Smooth muscle cell (in vitro differentiated cells): ENCODE measurements around the gene RAI14. TPM values are rescaled to one million over a fixed set of nuclear protein-coding genes. Genes with fewer than 3 reads are reported as not detected.

Experiments
- DNase-seq: peaks from one replicate; lab custom pipeline; 2025; ENCODE audit not compliant: unreplicated experiment; lab: John Stamatoyannopoulos, UW
- H2AFZ ChIP-seq: fragments of 200-600 bp; sonication (generic); 2 replicates; pipeline ENCODE4 v1.6.0; 2016; ENCODE audit warnings: antibody characterized with exemption, low read depth, mild to moderate bottlenecking
- H3F3A ChIP-seq: fragments of 200-600 bp; sonication (generic); 2 replicates; pipeline ENCODE4 v1.6.0; 2017; ENCODE audit warnings: antibody characterized with exemption, low read depth
- H3K27ac ChIP-seq: fragments of 200-600 bp; sonication (generic); 2 replicates; pipeline ENCODE4 v1.5.1; 2016; ENCODE audit warnings: low read depth, mild to moderate bottlenecking
- H3K27me3 ChIP-seq: fragments of 200-600 bp; sonication (generic); 2 replicates; pipeline ENCODE4 v1.6.1; 2016; ENCODE audit warnings: low read depth, mild to moderate bottlenecking
- H3K36me3 ChIP-seq: fragments of 200-600 bp; sonication (generic); 2 replicates; pipeline ENCODE4 v1.5.1; 2016; ENCODE audit warnings: low read depth
- H3K4me1 ChIP-seq: fragments of 200-600 bp; sonication (generic); 2 replicates; pipeline ENCODE4 v1.5.1; 2016; ENCODE audit warnings: low read depth
- H3K4me2 ChIP-seq: fragments of 200-600 bp; sonication (generic); 2 replicates; pipeline ENCODE4 v1.6.0; 2016; ENCODE audit warnings: mild to moderate bottlenecking
- H3K4me3 ChIP-seq: fragments of 200-600 bp; sonication (generic); 2 replicates; pipeline ENCODE4 v1.5.1; 2016; ENCODE audit warnings: mild to moderate bottlenecking
- H3K79me2 ChIP-seq: fragments of 200-600 bp; sonication (generic); 2 replicates; pipeline ENCODE4 v1.6.0; 2016; ENCODE audit warnings: low read depth, mild to moderate bottlenecking
- H3K9ac ChIP-seq: fragments of 200-600 bp; sonication (generic); 2 replicates; pipeline ENCODE4 v1.6.0; 2016; ENCODE audit warnings: low read depth
- H3K9me3 ChIP-seq: fragments of 200-600 bp; sonication (generic); replicated peaks from 2 replicates; pipeline ENCODE4 v1.5.1; 2016; ENCODE audit warnings: low read depth
- H4K20me1 ChIP-seq: fragments of 200-600 bp; sonication (generic); 2 replicates; pipeline ENCODE4 v1.6.0; 2016; ENCODE audit warnings: low read depth
- WGBS: methylation state at CpG from one replicate; pipeline ENCODE4 v1.1.7; 2016; ENCODE audit warnings: low lambda C conversion rate; 5-methylcytosine and 5-hydroxymethylcytosine counted together
- polyA plus RNA-seq: library from polyadenylated mRNA; unstranded; fragments of >200 nt; fragmentation: Nextera tagmentation; extraction: Ambion mirVana; gene quantifications from 2 replicates; pipeline ENCODE4 v1.2.1, GENCODE V29; 2016
- total RNA-seq: library from RNA; depleted of rRNA; stranded (reverse); fragments of >200 nt; gene quantifications from 2 replicates; pipeline ENCODE4 v1.2.3, GENCODE V29; 2014
- TF ChIP-seq, protein P1 (sequence below): fragments of 200-600 bp; sonication (generic); IDR thresholded peaks from 2 replicates; pipeline ENCODE4 v1.5.1; 2017; ENCODE audit warnings: borderline replicate concordance, mild to moderate bottlenecking, antibody characterized with exemption; ENCODE audit not compliant: insufficient read depth, poor library complexity, severe bottlenecking

Gene RAI14
- total and polyA plus RNA-seq, 2 experiments from 2014 or later: 111 to 209 TPM

DNA sequence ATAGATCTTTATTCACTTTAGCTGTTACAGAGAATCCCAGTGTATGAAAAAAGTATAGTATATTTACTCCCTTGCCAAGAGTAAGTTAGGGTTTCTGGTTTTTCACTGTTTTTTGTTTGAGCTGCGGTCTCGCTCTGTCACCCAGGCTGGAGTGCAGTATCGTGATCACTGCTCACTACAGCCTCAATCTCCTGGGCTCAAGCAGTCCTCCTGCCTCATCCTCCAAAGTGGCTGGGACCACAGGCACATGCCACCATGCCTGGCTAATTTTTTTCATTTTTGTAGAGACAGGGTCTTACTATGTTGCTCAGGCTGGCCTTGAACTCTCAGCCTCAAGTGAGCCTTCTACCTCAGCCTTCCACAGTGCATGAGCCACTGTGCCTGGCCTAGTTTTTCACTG lies 3.0 kb downstream of the RAI14 start:
- no peak overlapping the region for H2AFZ ChIP-seq
- H3K27ac ChIP-seq: peak overlapping the region; percentile 93
- 85% methylated on average over 3 of the region's 3 CpGs for WGBS
- H3K4me2 ChIP-seq: peak overlapping the region; percentile 91
- no peak overlapping the region for H3K9ac ChIP-seq
- peaks cover 13% of the 10 kb centered on the region for H3F3A ChIP-seq
- H3K27me3 ChIP-seq: no peaks in the 10 kb centered on the region
- no peak for DNase-seq
- TF ChIP-seq, protein P1, sequence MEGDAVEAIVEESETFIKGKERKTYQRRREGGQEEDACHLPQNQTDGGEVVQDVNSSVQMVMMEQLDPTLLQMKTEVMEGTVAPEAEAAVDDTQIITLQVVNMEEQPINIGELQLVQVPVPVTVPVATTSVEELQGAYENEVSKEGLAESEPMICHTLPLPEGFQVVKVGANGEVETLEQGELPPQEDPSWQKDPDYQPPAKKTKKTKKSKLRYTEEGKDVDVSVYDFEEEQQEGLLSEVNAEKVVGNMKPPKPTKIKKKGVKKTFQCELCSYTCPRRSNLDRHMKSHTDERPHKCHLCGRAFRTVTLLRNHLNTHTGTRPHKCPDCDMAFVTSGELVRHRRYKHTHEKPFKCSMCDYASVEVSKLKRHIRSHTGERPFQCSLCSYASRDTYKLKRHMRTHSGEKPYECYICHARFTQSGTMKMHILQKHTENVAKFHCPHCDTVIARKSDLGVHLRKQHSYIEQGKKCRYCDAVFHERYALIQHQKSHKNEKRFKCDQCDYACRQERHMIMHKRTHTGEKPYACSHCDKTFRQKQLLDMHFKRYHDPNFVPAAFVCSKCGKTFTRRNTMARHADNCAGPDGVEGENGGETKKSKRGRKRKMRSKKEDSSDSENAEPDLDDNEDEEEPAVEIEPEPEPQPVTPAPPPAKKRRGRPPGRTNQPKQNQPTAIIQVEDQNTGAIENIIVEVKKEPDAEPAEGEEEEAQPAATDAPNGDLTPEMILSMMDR: no peak
- peaks cover 76% of the 10 kb centered on the region for H3K79me2 ChIP-seq
- H3K4me3 ChIP-seq: peak overlapping the region; percentile 95
- no peaks in the 10 kb centered on the region for H3K9me3 ChIP-seq
- H4K20me1 ChIP-seq: peaks cover 57% of the 10 kb centered on the region
- H3K4me1 ChIP-seq: peaks cover 20% of the 10 kb centered on the region
- H3K36me3 ChIP-seq: no peaks in the 10 kb centered on the region

DNA sequence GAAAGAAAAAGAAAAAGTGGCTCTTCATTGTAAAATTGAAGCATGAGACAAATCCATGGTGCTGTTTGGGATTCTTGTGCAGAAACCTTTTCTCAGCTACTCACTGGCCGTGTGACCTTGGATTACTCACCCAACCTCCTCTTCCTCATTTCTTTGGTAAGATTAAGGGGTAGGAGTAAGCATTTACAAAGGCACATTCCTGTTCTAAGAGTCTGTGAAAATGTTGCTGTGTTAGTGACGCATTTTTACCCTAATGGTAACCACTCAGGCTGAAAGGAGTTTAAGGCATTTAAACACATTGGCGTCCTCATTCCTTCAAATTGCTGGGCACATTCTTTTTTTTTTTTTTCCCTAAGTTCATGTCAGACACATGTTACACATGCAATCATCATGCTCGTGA lies 4.3 kb downstream of the RAI14 start:
- no peak overlapping the region for H3K9ac ChIP-seq
- H3K27me3 ChIP-seq: no peaks in the 10 kb centered on the region
- TF ChIP-seq, protein P1: no peak
- peaks cover 66% of the 10 kb centered on the region for H4K20me1 ChIP-seq
- no peaks in the 10 kb centered on the region for H3K9me3 ChIP-seq
- H2AFZ ChIP-seq: no peak overlapping the region
- 14% methylated on average over 4 of the region's 4 CpGs for WGBS
- peaks cover 87% of the 10 kb centered on the region for H3K79me2 ChIP-seq
- H3K4me1 ChIP-seq: peaks cover 20% of the 10 kb centered on the region
- no peaks in the 10 kb centered on the region for H3K36me3 ChIP-seq
- no peak for DNase-seq
- H3F3A ChIP-seq: peaks cover 13% of the 10 kb centered on the region
- H3K4me2 ChIP-seq: peak overlapping the region; percentile 91
- peak overlapping the region; percentile 93 for H3K27ac ChIP-seq
- H3K4me3 ChIP-seq: no peak overlapping the region

DNA sequence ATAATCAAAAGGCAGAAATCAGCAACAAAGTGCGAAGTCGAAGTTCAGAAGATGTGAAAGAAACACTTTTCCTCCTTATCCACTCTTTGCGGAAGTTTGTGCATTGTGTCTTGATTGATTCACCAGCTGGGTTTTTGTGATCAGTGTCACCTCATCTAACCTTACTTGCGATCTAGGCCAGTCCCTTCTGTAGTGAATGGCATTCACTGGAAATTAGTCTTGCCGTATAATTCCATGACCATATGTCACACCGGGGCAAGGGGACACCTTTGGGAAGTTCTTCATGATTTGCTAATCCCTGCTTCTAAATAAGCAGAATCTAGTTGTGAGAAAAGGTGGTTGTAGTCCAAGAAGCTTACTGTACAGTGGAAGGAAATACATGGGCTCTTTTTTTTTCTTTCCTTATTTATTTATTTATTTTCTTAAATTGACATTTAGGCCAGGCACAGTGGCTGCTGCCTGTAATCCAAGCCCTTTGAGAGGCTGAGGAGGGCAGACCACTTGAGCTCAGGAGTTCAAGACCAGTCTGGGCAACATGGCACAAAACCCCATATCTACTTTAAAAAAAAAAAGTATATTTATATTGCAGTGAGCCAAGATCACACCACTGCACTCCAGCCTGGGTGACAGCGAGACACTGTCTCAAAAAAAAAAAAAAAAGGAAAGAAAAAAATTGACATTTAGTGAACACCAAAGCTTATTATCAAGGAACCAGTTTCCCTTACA lies 7.8 kb downstream of the RAI14 start:
- Histone ChIP-seq H3K9ac (no peak overlapping the region), H3K9me3 (no peaks in the 10 kb centered on the region), H3K36me3 (no peaks in the 10 kb centered on the region), H3F3A (peaks cover 17% of the 10 kb centered on the region), H3K79me2 (peaks cover 97% of the 10 kb centered on the region), H3K4me1 (peaks cover 22% of the 10 kb centered on the region), H3K4me2 (no peak overlapping the region), H2AFZ (no peak overlapping the region), H3K27me3 (no peaks in the 10 kb centered on the region), H3K4me3 (no peak overlapping the region), H3K27ac (no peak overlapping the region), H4K20me1 (peaks cover 86% of the 10 kb centered on the region)
- TF ChIP-seq, protein P1: no peak
- DNase-seq: no peak
- 95% methylated on average over 7 of the region's 7 CpGs for WGBS
